ENCODE results near the gene SMARCC2.

SMARCC2 gene

DNA sequence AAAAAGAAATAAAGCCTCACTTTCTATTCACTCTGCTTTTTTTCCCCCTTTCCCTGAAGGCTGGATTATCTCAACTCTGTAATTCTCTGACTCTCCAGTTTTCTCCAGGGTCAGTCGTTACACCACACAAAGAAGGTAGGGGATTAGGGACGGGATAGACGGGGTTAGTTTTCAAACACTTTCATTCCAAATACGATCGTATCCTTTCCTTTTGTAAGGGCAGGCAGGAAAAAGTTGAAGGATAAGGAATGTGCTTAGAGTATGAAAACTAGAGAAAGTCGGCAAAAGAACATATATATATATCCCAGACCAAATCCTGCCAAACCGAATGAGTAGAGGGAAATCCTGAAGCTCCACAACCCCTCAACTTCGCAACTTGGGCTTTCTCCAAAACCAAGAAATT, 61.8 kb downstream of the SMARCC2 start:
- TF ChIP-seq CTCF (IDR thresholded peaks at IDR 0.05) = no peak

DNA sequence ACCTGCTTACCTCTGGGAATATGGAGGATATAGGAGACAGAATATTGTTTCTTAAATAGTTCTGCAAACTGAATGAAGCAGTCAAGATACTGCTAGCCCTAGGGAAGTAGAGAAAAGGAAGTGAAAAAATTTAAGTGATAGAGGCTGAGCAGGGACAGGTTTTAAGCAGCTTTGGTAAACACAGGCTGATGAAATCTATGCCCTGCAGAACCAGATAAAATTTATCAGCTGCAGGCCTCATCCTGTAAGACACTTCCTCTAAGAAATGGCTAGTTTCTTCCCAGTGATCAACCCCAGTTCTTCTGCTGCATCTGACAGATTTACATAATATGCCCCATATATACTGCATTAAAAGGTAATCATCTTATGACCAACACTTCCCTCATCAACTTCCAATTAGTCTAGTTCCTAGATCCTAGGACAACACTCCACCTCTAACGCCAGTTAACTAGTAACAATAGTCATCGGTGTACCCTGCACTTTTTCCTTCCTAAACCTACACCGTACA, 62.5 kb downstream of the SMARCC2 start:
- no peak for TF ChIP-seq CTCF (IDR thresholded peaks at IDR 0.05)

DNA sequence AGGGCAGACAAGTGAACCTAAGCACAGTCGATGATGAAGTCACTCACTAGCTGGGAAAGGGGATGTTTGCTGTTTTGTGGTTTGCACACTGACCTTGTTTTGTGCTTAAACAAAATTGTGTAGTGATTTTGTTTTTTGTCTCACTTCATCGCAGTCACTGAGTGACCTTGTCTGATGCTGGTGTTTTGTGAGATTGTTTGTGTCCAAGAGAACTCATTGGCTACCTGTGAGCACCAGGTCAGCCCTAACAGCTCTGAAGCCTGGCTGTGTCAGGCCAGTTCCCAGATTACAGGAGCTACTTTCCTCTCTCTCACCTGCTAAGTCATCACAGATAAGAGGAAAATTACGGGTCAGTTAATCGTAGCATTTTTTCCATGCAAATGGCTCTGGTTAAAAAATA, 65.2 kb downstream of the SMARCC2 start:
- no peak for TF ChIP-seq CTCF (IDR thresholded peaks at IDR 0.05)

DNA sequence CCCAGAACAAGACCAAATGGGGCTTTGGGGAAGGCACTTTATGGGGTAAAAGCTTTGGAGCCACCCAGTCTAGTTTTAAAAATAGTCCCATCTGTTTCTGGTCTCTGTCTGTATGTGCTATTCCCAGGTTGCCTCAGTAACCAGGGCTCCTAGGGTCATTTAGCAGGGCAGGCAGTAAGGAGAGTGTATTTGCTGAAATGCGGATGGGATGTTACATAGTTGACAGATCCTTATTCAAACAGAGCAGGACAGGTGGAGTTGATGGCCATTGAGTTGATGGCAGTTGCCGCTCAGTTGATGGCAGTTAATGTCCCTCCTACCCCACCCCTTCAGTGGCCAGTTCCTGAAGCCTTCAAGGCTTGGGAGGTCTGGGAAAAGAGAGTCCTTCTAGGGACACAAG, 66.6 kb downstream of the SMARCC2 start:
- no peak for TF ChIP-seq CTCF (IDR thresholded peaks at IDR 0.05)

DNA sequence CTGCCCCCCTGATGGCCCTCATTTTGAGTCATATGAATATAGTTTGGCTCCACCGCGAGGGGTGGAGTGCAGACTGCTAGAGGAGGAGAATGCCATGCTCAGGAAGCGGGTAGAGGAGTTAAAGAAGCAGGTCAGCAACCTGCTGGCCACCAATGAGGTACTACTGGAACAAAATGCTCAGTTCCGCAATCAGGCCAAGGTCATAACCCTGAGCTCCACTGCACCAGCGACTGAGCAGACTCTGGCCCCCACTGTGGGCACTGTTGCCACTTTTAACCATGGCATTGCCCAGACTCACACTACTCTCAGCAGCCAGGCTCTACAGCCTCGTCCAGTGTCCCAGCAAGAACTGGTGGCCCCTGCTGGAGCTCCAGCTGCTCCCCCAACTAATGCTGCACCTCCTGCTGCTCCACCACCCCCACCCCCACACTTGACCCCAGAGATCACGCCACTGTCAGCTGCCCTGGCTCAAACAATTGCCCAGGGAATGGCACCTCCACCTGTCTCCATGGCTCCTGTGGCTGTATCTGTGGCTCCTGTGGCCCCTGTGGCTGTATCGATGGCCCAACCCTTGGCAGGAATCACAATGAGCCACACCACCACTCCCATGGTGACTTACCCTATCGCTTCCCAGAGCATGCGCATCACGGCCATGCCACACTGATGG, 67.9 kb downstream of the SMARCC2 start:
- no peak for TF ChIP-seq CTCF (IDR thresholded peaks at IDR 0.05)

GRCh38 chr12:56120158-56120846, 69.0 kb downstream of the SMARCC2 start:
- TF ChIP-seq CTCF (IDR thresholded peaks at IDR 0.05) = no peak

DNA sequence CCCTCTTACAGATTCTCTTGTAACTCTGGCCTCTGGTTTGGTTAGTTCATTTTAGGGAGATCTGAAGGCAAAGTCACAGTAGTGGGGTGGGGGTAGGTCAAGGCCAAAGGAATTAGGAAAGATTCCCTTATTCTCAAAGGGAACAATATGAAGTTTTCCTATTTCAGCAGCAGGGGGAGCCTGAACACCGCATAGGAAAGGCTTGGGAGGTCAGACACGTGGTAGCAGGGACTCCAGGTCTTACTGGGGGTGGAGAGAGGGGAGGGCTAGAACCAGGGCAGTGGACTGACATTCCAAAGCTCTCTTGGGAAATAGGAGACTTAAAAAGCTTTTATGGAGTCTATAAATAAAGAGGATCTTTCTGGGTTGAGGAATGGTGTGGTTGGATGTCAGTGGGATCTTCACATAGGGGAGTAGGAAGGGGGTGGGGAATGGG, 69.9 kb downstream of the SMARCC2 start:
- peak; percentile 75 for TF ChIP-seq CTCF (IDR thresholded peaks at IDR 0.05)
